SHP77 (cell line): ENCODE measurements around the gene CCDC171.
"Not testable (repeated sequence)": the region's sequence is repeated elsewhere in the genome, so short reads cannot be mapped to it uniquely, and the experiment has no call there.

Experiments used
- DNase-seq, 2 experiments: peaks; one replicate each; lab custom pipeline; 2025; lab: John Stamatoyannopoulos, UW

The CCDC171 gene

GRCh38 chr9:15697446-15697851 is 144.6 kb downstream of the CCDC171 start:
- DNase-seq, result no peak

GRCh38 chr9:15699876-15700559 is 147.2 kb downstream of the CCDC171 start:
- DNase-seq, result not testable (repeated sequence)

- no peak for DNase-seq
These were observed 154.2 kb downstream of the CCDC171 start for GRCh38 chr9:15707000-15707399.

GRCh38 chr9:15711531-15711930 is 158.7 kb downstream of the CCDC171 start:
- no peak for DNase-seq

GRCh38 chr9:15711931-15712330 is 159.1 kb downstream of the CCDC171 start:
- DNase-seq, result no peak

GRCh38 chr9:15714746-15715145 is 161.9 kb downstream of the CCDC171 start:
- no peak for DNase-seq

- DNase-seq, result no peak
These were observed 164.6 kb downstream of the CCDC171 start for GRCh38 chr9:15717290-15717967.

GRCh38 chr9:15718423-15718822 is 165.6 kb downstream of the CCDC171 start:
- no peak for DNase-seq

GRCh38 chr9:15720861-15721260 is 168.0 kb downstream of the CCDC171 start:
- DNase-seq, result no peak

GRCh38 chr9:15722888-15723287 is 170.0 kb downstream of the CCDC171 start:
- DNase-seq, result no peak

- no peak for DNase-seq
These were observed 171.2 kb downstream of the CCDC171 start for GRCh38 chr9:15724016-15724415.

GRCh38 chr9:15724612-15725011 is 171.8 kb downstream of the CCDC171 start:
- DNase-seq, result no peak

GRCh38 chr9:15725953-15726352 is 173.1 kb downstream of the CCDC171 start:
- no peak for DNase-seq

GRCh38 chr9:15729507-15729906 is 176.7 kb downstream of the CCDC171 start:
- no peak for DNase-seq

- DNase-seq, result no peak
These were observed 182.4 kb downstream of the CCDC171 start for GRCh38 chr9:15735083-15735857.

GRCh38 chr9:15736569-15736968 is 183.7 kb downstream of the CCDC171 start:
- DNase-seq, result no peak

GRCh38 chr9:15738011-15738410 is 185.2 kb downstream of the CCDC171 start:
- no peak for DNase-seq

- DNase-seq, result no peak
These were observed 188.2 kb downstream of the CCDC171 start for GRCh38 chr9:15741015-15741414.

- DNase-seq, result no peak
These were observed 190.7 kb downstream of the CCDC171 start for GRCh38 chr9:15743512-15743911.

- no peak for DNase-seq
These were observed 191.4 kb downstream of the CCDC171 start for GRCh38 chr9:15744196-15744595.

GRCh38 chr9:15746905-15747304 is 194.1 kb downstream of the CCDC171 start:
- DNase-seq, result no peak

GRCh38 chr9:15755660-15756059 is 202.8 kb downstream of the CCDC171 start:
- no peak for DNase-seq

- DNase-seq, result no peak
These were observed 208.7 kb downstream of the CCDC171 start for GRCh38 chr9:15761551-15761950.
